Myocyte (in vitro differentiated cells): ENCODE results near the gene ACOT8. TPM values are rescaled to one million over a fixed set of nuclear protein-coding genes. Genes with fewer than 3 reads are reported as not detected.
A peak's percentile ranks its signal among the peaks of the same experiment; 100 is the strongest.

Source experiments
- DNase-seq: peaks from one replicate; pipeline ENCODE4 v3.0.0-alpha.2; 2012; ENCODE audit warnings: low read depth
- total RNA-seq: library from RNA; depleted of rRNA; stranded (reverse); fragments of >200 nt; gene quantifications from 2 replicates; pipeline ENCODE4 v1.2.3, GENCODE V29; 2014

The ACOT8 gene
- total RNA-seq, 1 donor from 2014 or later, result 47.2 TPM

DNA sequence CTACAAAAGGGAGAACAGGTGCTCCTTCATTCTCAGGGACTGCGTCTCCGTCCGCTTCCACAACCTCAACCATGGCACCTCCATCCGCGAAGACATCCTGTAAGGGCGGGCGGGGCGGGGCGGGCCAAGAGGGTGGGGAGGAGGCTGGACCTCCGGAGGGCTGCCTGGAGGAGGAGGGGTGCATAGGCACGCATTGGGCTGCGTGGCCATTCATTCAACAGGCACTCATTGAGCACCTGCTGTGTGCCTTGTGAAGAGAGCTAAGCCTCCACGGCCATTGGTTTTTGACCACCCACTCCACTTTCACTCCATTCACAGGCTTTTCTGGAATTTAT, 657 bp upstream of the ACOT8 start:
- DNase-seq, result no peak

- DNase-seq, result no peak
These were observed 3.7 kb downstream of the ACOT8 start for GRCh38 chr20:45853484-45853883.

- DNase-seq, result no peak
These were observed 4.9 kb downstream of the ACOT8 start for GRCh38 chr20:45852326-45852725.

DNA sequence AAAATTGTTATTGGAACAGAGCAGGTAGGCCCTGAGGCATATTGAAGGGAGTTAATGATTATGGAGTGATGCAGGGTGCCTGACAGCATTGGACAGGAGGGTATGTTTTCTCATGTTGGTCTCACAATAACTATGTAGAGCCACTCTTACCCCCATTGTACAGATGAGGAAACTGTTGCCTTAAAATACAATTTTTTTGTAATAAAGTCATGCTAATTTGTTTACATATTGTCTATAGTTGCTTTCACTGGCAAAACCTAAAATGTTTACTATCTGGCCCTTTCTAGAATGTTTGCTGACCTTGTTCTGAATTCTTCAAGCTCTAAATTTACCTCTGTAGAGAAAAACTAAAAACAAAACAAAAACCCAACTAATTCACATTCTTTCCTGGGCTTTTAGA, 5.7 kb downstream of the ACOT8 start:
- no peak for DNase-seq

DNA sequence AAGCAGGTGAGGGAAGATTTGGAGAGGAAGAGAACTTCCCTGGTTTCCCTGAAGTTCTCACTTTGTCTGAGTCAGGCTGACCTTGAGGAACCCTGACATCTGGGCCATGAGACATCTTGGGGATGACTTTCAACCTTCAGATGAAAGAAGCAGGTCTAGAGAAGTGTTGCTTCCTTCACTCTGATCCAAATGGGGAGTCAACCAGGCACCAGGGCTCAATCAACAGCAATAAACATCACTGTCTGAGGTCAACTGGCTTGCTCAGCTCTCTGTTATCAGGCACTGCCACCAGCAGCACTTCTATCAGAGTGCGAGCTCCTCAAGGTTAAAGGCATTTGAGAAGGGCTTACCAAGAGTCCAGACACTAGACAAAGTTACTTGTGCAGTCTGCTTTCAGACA, 6.3 kb downstream of the ACOT8 start:
- no peak for DNase-seq

- DNase-seq, result no peak
These were observed 7.0 kb downstream of the ACOT8 start for GRCh38 chr20:45850238-45850637.

DNA sequence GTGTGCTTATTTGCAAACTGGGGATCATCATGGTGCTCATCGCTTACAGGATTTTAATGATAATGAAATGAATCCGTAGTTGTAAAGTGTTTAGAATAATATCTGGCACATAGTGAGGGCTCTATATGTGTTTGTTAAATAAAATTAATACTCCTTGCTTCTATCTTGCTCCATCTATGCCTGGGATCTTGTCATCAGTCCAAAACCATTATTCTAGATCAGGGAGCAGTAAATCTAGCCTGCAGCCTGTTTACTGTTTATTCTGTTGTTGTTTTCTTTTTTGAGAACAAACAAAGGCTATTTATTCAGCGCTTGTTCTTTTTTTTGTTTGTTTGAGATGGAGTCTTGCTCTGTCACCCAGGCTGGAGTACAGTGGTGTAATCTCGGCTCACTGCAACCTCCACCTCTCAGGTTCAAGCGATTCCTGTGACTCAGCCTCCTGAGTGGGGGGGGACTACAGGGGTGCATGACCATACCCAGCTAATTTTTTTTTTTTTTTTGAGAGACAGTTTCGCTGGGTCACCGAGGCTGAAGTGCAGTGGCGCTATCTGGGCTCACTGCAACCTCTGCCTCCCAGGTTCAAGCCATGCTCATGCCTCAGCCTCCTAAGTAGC, 8.1 kb downstream of the ACOT8 start:
- DNase-seq, result no peak

DNA sequence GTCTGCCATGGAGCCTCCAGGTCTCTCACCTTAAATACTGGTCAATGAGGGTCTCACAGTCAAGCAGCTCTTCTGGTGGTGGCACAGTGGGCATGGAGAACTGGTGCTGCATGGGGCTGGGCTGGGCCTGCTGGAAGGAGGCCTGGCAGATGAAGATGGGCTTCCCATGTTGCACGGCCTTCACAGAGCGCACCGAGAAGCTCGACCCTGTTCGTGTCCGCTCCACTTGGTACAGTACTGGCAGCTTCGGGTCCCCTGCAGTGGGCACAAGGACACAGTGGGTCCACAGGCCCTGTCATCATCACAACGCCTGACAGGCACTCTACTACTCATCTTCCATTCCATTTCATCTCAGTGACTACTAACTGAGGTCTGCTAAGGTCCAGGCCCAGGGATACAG, 8.8 kb downstream of the ACOT8 start:
- no peak for DNase-seq

DNA sequence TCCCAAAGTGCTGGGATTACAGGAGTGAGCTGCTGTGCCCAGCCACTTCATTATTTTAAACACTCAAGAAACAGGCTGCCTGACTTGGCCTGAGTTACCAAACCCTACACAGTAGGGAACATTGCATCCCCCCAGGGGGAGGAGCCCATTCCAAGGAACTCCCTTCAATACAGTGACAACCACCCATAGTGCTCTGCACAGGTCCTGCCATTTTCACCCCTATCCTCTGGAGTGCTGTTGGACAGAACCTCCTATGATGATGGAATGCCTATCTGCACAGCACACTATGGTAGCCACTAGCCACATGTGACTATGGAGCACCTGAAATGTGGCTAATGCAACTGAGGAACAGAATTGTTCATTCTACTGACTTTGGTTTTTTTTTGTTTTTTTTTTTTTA, 11.7 kb downstream of the ACOT8 start:
- DNase-seq, result no peak

- no peak for DNase-seq
These were observed 13.7 kb downstream of the ACOT8 start for GRCh38 chr20:45843506-45843905.

DNA sequence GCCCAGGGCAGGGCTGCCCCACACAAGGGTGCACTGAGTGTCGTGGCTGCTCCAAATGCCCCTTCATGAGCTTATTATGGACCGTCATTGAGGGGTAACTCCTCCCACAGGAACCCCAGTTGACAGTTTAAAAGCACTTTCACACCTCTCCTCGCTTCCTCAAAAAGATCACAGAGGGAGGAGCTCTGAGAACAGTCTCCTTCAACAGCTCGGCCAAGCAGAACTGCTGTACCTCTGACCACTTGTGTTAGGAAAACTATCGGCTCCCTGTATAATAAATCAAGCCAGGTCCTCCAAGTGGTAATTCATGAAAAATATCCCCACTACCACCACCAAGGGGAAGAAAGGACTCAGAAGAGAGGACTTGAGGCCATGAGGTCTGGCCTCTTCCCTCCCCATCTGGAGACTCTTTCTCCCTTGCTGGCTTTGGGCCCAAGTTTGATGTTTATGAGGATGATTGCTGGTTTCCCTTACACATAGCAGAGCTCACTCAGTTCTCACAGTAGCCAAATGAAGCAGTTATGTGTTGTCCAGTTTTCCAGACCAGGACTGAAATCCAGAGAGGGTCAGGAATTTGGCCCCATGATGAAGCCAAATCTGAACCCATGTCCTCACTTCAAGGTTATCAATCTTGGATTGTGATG, 14.9 kb downstream of the ACOT8 start:
- DNase-seq, result peak; percentile 54

GRCh38 chr20:45841407-45842129, 15.6 kb downstream of the ACOT8 start:
- DNase-seq, result no peak

DNA sequence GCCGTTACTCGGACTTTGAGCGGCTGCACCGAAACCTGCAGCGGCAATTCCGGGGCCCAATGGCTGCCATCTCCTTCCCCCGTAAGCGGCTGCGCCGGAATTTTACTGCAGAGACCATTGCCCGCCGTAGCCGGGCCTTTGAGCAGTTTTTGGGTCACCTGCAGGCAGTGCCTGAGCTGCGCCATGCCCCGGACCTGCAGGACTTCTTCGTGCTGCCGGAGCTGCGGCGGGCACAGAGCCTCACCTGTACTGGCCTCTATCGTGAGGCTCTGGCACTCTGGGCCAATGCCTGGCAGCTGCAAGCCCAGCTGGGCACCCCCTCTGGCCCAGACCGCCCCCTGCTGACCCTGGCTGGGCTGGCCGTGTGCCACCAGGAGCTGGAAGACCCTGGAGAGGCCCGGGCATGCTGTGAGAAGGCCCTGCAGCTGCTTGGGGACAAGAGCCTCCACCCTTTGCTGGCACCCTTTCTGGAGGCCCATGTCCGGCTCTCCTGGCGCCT, 16.4 kb downstream of the ACOT8 start:
- peak; percentile 38 for DNase-seq

DNA sequence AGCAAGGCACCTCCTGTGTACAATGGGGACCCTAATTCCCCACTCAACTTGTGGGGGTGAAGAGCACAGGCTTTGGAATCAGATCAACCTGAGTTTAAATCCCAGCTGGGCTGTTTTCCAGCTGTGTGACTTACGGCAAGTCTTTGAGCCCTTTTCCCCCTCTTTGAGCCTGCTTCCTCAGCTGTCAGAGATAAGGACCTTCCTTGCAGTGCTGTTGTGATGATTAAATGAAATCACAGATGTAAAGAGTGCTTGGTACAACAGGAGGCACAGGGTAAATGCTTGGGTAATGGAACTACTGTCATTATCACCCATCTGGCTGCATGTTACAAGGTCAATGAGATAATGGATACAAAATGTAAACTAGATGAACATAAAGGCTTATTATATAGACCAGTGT, 20.4 kb downstream of the ACOT8 start:
- DNase-seq, result no peak

DNA sequence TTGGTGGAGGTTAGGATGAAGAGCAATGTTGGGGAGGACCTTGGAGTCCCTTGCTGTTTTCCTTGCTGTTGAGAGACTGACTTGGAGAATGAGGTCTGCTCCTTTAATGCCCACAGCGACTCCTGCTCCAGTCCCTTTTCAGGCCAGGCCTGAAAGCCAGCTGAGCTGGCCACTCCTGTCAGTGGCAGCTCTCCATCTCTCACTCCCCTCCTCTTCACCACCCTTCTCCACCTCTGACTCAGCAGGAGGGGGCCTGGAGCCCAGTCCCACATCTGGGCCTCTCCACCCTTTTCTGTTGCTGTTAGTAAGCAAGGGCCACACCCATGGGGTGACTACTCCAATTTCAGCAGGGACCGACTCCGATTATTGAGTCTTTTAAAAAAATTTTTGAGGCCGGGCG, 21.4 kb downstream of the ACOT8 start:
- DNase-seq, result peak; percentile 83

DNA sequence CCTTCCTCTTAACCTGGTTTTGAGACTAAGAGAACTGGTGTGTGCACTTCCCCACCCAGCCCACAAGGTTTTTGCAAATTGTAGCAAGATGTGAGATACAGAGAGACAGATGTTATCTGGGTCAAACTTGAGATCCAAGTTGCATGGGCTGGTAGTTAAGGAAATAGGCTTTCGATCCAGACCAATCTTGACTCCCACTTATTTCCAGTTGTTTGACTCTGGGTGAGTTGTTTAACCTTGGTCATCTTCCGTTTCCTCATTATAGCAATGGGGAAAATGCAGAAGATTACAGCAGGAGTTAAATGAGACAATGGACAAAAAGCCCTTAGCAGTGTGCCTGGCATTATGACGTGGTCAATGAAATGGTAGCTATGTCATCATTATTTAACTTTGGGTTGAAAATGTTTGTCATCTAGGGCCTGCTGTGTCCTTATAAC, 21.8 kb downstream of the ACOT8 start:
- no peak for DNase-seq

DNA sequence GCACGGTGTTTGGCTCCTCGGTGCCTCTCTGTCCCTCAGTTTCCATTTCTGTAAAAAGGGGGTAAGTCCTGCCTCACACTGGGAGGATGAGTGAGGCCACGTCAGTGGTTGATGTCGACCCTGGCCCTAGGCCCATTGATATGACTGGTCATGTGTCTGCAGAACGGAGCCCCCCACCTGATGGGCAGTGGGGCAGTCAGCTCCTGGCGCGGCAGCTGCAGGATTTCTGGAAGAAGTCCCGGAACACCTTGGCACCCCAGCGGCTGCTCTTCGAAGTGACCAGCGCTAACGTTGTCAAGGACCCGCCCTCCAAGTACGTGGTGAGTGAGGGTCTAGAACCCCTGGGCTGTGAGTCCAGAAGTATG, 22.4 kb downstream of the ACOT8 start:
- DNase-seq, result no peak

- peak; percentile 84 for DNase-seq
These were observed 23.1 kb downstream of the ACOT8 start for GRCh38 chr20:45833883-45834796.

DNA sequence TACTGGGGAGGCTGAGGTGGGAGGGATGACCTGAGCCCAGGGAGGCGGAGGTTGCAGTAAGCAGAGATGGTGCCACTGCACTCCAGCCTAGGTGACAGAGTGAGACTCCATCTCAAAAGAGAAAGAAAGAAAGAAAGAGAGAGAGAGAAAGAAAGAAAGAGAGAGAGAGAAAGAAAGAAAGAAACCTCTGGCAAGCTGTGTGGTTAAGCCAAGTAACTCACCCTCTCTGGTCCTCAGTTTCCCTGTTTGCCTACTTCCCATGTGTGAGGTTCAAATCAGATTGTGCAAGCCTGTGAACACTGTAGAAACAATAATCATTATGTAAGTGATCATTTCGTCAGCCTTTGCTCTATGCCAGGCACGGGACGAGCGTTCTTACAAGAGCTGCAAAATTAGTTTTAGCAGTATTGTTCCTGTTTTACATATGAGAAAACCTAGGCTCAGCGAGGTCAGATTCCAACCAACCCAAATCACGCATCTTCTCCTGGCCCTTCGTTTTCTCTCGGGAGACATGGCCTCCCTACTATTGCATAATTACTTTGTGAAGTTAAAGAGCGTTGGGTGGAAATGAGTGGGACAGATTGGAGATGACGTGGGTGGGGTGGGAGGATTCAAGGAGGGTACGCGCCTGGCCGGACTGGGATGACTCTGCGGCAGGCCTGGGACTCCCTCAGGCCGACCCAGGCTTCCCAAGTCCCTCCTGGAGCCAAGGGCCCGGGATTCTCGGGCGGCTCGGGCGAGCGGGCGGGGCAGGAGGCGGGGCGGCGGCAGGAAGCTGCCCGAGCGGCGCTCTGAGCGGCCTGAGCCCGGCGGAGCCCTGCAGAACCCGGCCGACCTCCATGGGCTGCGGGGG, 23.9 kb downstream of the ACOT8 start, which contains the start of gene SNX21:
SNX21 (plus strand) TSS at position 770 of the 853 bp plus-strand sequence. CDS start 121 bp downstream, outside the sequence.
- DNase-seq, result peak; percentile 95

DNA sequence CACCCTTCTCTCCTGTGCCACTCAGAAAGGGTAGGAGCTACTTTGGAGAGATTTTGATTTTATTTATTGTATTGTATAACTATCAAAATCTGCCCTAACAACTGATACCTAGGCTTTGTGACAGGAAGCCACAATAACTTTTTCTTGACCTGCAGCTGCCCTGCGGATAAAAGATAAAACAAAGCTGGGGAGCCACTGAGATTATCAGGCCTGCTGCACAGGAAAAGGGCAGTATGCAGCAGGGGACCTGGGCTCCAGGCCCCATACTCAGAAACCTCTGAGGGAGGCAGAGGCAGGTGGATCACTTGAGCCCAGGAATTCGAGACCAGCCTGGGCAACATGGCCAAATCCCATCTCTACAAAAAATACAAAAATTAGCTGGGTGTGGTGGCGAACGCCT, 24.6 kb downstream of the ACOT8 start:
- no peak for DNase-seq
